Motor neuron (in vitro differentiated cells): ENCODE measurements around the gene ZFP90. TPM values are rescaled to one million over a fixed set of nuclear protein-coding genes. Genes with fewer than 3 reads are reported as not detected.

Source experiments
- ATAC-seq, 8 experiments: fragments of 200-7000 bp; cut with Tn5 transposase; replicated peaks in 6 of 8; 2 replicates each; pipeline ENCODE4 v1.8.0; 2021; ENCODE audit warnings: mild to moderate bottlenecking in 8 of 8, moderate library complexity in 8 of 8
- H3K27ac ChIP-seq, 2 donors: fragments of 250-450 bp; sonication (Bioruptor Pico); 2 replicates each; pipeline ENCODE4 v1.9.0; 2021; ENCODE audit warnings: antibody characterized with exemption in 2 of 2, mild to moderate bottlenecking in 2 of 2, moderate library complexity in 1 of 2
- H3K4me1 ChIP-seq, 2 donors: fragments of 250-450 bp; sonication (Bioruptor Pico); replicated peaks in 1 of 2; 2 replicates each; pipeline ENCODE4 v1.6.1; 2021; ENCODE audit warnings: antibody characterized with exemption in 2 of 2, mild to moderate bottlenecking in 2 of 2, moderate library complexity in 1 of 2
- H3K4me3 ChIP-seq, 5 donors: fragments of 250-450 bp; sonication (Bioruptor Pico); 2 replicates each; pipeline ENCODE4 v1.9.0; 2021; ENCODE audit warnings: antibody characterized with exemption in 5 of 5, mild to moderate bottlenecking in 5 of 5, moderate library complexity in 4 of 5
- WGBS, 10 experiments: fragments of 450-650 bp; shearing (Covaris generic); methylation state at CpG; one replicate each; pipeline ENCODE4 v1.0.0; 2022; 5-methylcytosine and 5-hydroxymethylcytosine counted together
- in situ Hi-C, 9 experiments: fragments of 400-800 bp; cut with MboI; loops; one replicate each; pipeline ENCODE4 v1.15.0; 2021; ENCODE audit warnings: low sequenced_read_pairs in 9 of 9, low pct_unique_long_range_greater_than_20kb in 2 of 9; ENCODE audit not compliant: unreplicated experiment in 9 of 9
- total RNA-seq, 8 experiments: library from RNA; unstranded; fragments of 300-600 nt; gene quantifications; 2 replicates each; pipeline versions ENCODE4 v1.2.3 to v1.2.4, GENCODE V29; 2022

ZFP90 gene
- total RNA-seq, 8 experiments from 2014 or later: 2.2 to 53.2 (median 43.8) TPM

DNA sequence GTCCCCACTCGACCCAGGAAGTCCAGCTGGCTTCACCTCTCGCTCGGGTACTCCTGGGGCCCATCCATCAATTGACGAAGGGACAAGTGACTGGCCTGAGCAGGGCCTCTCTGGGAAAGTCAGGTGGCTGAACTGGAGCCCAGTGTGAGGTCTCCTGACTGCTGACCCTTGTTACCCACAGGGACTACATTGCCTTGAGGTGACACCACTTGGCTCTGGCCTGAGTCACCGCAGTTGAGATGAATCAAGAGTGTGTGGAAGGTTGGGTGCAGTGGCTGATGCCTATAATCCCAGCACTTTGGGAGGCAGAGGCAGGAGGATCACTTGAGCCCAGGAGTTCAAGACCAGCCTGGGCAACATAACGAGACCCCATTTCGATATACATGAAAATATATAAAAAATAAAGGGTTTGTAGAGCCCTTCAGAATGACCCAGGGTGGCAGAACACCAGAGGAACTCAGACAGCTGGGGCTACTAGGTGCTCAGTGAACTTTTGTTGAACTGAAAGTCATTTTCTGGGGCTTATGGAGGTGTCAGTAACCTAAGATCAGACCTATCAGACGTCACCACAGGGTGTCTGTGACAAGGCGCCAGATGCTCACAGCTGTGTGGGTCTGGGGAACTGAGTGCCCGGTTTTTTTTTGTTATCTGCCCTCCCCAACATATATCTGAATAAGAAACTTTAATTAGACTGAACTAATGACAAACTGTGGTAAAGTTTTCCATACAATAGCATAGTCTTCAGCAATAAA is 14.8 kb upstream of the ZFP90 start:
- in situ Hi-C loops: loop anchor here in 2 of 9 experiments (25.0 kb wide), 1 partner anchor 137 kb away; no protein-coding TSS in a partner anchor
- Histone ChIP-seq H3K27ac (no peak overlapping the region), H3K4me3 (no peak overlapping the region), H3K4me1 (peaks cover 0 to 2% of the 10 kb centered on the region in 2 donors)
- 0 to 87% (median 60%) methylated on average over 1 to 10 of the region's 10 CpGs; no CpG with 5 or more reads in 1 of the 10 experiments for WGBS, 10 experiments
- ATAC-seq: no peak

GRCh38 chr16:68526143-68526781 is 12.8 kb upstream of the ZFP90 start:
- in situ Hi-C loops: loop anchor here in 2 of 9 experiments (25.0 kb wide), 1 partner anchor 586 kb away; the partner anchor contains the start of gene HAS3 (in 2 of the 2)
- no peak for ATAC-seq
- WGBS, 10 experiments: 30 to 60% methylated on average over 1 to 2 of the region's 17 CpGs; no CpG with 5 or more reads in 8 of the 10 experiments
- peaks cover 5 to 8% of the 10 kb centered on the region in 2 donors for H3K4me1 ChIP-seq
- H3K4me3 ChIP-seq: no peak overlapping the region
- no peak overlapping the region for H3K27ac ChIP-seq

DNA sequence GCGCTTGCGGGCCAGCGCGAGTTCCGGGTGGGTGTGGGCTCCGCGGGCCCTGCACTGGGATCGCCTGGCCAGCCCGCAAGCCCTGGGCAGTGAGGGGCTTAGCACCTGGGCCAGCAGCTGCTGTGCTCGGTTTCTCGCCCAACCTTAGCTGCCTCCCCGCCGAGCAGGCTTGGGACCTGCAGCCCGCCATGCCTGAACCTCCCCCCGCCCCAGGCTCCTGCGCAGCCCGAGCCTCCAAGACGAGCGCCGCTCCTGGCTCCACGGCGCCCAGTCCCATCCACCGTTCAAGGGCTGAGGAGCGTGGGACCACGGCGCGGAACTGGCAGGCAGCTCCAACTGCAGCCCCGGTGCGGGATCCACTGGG is 12.3 kb upstream of the ZFP90 start:
- H3K4me3 ChIP-seq: no peak overlapping the region
- 83 to 100% methylated on average over 2 of the region's 29 CpGs; no CpG with 5 or more reads in 8 of the 10 experiments for WGBS, 10 experiments
- H3K4me1 ChIP-seq: peaks cover 5 to 8% of the 10 kb centered on the region in 2 donors
- in situ Hi-C loops: loop anchor here in 2 of 9 experiments (25.0 kb wide), 1 partner anchor 586 kb away; the partner anchor contains the start of gene HAS3 (in 2 of the 2)
- no peak for ATAC-seq
- H3K27ac ChIP-seq: no peak overlapping the region

DNA sequence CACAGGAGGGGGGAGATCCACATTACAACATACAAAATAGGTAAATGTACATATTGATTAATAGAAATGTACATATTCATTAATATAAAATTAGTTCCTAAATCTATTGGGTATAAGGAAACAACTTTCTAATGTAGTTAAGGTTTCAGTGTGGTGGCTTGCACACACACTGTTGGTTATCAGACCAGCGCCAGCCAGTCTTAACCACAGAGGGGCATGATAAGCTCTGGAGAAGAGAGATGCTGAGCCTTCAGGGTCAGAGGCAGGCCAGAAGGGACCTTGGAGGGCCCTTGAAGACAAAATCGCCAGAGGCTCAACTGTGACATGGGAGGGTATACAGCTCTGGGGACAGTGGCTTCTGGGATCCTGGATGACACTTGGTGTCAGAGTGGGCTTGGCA is 10.9 kb upstream of the ZFP90 start:
- Histone ChIP-seq H3K4me1 (peaks cover 5 to 8% of the 10 kb centered on the region in 2 donors), H3K27ac (no peak overlapping the region), H3K4me3 (no peak overlapping the region)
- ATAC-seq: peak in 6 of 8 experiments; percentile 4 to 7 (median 5)
- WGBS, 10 experiments: 20 to 83% (median 48%) methylated on average over 1 to 2 of the region's 2 CpGs; no CpG with 5 or more reads in 6 of the 10 experiments
- in situ Hi-C loops: loop anchor here in 2 of 9 experiments (25.0 kb wide), 1 partner anchor 584 kb away; the partner anchor contains the start of gene HAS3 (in 2 of the 2)

DNA sequence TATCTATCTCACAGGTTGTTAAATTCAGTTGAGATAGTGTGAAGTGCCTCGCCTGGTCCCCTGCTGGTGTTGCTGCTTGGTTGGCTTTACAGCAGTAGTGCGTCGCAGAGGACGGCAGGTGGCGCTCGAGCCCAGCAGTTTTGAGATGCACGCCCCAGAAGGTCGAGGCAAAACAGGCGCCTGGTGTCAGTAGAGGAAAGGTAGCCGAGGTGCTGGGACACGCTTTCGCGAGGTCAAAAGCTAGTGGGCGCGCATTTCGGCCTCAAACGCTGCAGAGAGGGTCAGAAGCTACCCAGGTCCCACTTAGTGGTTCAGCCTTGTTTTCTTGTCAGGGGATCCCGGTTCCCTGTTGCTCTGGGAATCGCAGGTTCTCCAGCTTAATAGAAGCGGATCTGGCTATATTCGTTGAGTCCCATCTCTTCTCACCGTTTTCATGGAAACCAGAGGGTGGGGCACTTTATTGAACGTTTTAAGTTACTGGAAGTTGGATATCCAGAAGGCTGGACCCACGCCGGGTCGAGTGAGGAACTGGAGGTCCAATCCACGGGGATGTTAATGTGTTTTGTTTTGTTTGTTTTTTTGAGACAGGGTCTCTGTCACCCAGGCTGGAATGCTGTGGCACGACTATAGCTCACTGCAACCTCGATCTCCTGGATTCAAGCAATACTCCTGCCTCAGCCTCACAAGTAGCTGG is 10.3 kb upstream of the ZFP90 start:
- in situ Hi-C loops: loop anchor here in 2 of 9 experiments (25.0 kb wide), 1 partner anchor 583 kb away; the partner anchor contains the start of gene HAS3 (in 2 of the 2)
- ATAC-seq: peak; percentile 72 to 84 (median 75)
- no peak overlapping the region for H3K27ac ChIP-seq
- peaks cover 5 to 8% of the 10 kb centered on the region in 2 donors for H3K4me1 ChIP-seq
- peak overlapping the region in 2 of 5 donors; percentile 0 to 1 for H3K4me3 ChIP-seq
- WGBS, 10 experiments: 7 to 56% (median 33%) methylated on average over 1 to 21 of the region's 29 CpGs; no CpG with 5 or more reads in 1 of the 10 experiments

- in situ Hi-C loops: loop anchor here in 2 of 9 experiments (25.0 kb wide), 1 partner anchor 583 kb away; the partner anchor contains the start of gene HAS3 (in 2 of the 2)
- peak in 7 of 8 experiments; percentile 5 to 48 (median 38) for ATAC-seq
- Histone ChIP-seq H3K4me3 (peak overlapping the region; percentile 68 to 94 (median 80)), H3K27ac (peak overlapping the region in 1 of 2 donors; percentile 30), H3K4me1 (peaks cover 5 to 8% of the 10 kb centered on the region in 2 donors)
- 2 to 100% (median 41%) methylated on average over 1 to 7 of the region's 13 CpGs; no CpG with 5 or more reads in 2 of the 10 experiments for WGBS, 10 experiments
Observed at GRCh38 chr16:68529608-68529930, 9.5 kb upstream of the ZFP90 start.

DNA sequence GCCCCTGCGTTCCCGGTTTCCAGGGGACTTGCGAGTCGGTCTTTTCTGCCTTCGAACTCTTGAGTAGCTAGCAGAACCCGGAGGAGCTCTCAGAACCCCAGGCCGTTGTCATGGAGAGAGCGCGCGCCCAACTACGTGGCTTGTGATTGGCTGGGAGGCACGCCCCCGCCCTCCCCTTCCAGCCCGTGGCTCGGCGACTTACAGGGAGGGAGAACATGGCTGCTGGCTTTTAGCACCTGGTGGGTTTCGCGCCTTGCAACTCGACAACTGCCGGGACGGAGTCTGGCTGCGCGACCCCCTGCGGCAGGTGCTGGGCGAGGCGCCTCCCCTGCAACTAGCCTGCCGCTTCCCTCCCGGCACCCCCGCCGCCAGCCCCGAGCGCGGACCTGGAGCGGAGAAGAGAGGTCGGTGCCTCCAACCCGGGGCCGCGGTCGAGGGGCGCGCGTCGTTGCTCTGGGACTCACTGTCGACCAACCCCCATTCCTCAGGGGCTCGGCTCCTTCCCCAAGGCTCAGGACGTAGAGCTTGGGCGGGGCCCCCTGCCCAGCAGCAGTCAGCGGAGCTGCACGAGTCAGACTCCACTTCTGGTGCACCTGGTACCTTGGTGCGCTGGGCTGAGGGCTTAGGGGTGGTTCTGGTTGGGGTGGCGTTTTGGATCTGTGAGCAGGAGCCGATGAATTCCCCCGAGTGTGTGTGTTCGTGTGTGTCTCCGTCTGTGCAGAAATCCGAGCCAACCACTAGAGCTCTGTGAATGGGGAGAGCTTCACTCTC is 9.0 kb upstream of the ZFP90 start:
- in situ Hi-C loops: loop anchor here in 2 of 9 experiments (25.0 kb wide), 1 partner anchor 582 kb away; the partner anchor contains the start of gene HAS3 (in 2 of the 2)
- ATAC-seq: peak; percentile 93 to 97 (median 95)
- Histone ChIP-seq H3K27ac (peak overlapping the region in 1 of 2 donors; percentile 30), H3K4me1 (peaks cover 5 to 8% of the 10 kb centered on the region in 2 donors), H3K4me3 (peak overlapping the region; percentile 68 to 94 (median 80))
- WGBS, 10 experiments: 0 to 20% (median 10%) methylated on average over 1 to 7 of the region's 56 CpGs; no CpG with 5 or more reads in 5 of the 10 experiments

DNA sequence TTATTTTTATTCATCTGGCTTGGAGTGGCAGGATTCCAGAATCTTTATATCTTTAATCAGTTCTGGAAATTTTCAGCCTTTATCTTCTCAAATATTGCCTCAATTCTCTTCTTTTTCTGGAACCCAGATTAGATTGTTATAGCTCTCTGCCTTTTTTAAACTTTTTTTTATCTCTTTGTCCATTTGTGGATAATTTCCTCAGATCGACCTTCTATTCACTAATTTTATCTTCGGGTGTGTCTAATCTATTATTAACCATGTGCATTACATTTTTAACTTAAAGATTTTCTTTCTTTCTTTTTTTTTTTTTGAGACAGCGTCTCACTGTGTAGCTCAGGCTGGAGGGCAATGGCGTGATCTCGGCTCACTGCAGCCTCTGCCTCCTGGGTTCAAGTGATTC is 5.2 kb upstream of the ZFP90 start:
- WGBS, 10 experiments: 40 to 100% (median 94%) methylated on average over 1 to 5 of the region's 5 CpGs
- no peak for ATAC-seq
- Histone ChIP-seq H3K27ac (no peak overlapping the region), H3K4me1 (peaks cover 5 to 8% of the 10 kb centered on the region in 2 donors), H3K4me3 (no peak overlapping the region)
- in situ Hi-C loops: loop anchor here in 2 of 9 experiments (25.0 kb wide), 1 partner anchor 578 kb away; the partner anchor contains the start of gene HAS3 (in 2 of the 2)

GRCh38 chr16:68535331-68535730 is 3.8 kb upstream of the ZFP90 start:
- Histone ChIP-seq H3K4me1 (peaks cover 4 to 5% of the 10 kb centered on the region in 2 donors), H3K4me3 (no peak overlapping the region), H3K27ac (no peak overlapping the region)
- in situ Hi-C loops: loop anchor here in 2 of 9 experiments (25.0 kb wide), 1 partner anchor 577 kb away; the partner anchor contains the start of gene HAS3 (in 2 of the 2)
- no peak for ATAC-seq
- 0 to 100% (median 85%) methylated on average over 1 of the region's 1 CpG; no CpG with 5 or more reads in 4 of the 10 experiments for WGBS, 10 experiments

DNA sequence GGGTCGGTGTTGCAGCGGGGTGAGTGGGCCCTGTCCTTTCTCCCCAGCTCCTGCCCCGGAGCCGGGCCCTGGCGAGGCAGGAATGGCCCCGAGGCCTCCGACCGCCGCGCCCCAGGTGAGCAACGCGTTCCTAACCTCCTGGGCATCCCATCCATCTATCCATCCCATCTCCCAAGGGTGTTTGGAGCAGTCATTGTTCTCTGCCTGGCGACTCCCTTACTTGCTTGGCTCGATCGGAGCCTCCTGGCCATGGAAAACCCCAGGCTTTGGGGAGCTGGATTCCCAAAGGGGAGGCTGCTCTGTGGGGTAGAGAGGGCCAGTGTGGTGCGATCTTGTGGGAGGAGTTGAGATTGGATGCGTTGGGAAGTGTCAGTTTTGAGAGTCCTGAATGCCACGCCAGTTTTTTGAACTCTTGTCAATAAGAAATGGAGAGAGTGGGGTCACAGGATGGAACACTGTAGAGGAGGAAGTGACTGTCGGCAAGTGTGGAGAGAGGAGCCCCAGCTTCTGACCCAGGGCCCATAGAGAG is 684 bp downstream of the ZFP90 start:
- ATAC-seq: peak in 4 of 8 experiments; percentile 5 to 32 (median 20)
- in situ Hi-C loops: loop anchor here in 2 of 9 experiments (25.0 kb wide), 1 partner anchor 573 kb away; the partner anchor contains the start of gene HAS3 (in 2 of the 2)
- WGBS, 10 experiments: 0 to 22% (median 2%) methylated on average over 1 to 5 of the region's 19 CpGs; no CpG with 5 or more reads in 2 of the 10 experiments
- H3K27ac ChIP-seq: peak overlapping the region; percentile 88 to 89
- H3K4me3 ChIP-seq: peak overlapping the region; percentile 68 to 96 (median 91)
- H3K4me1 ChIP-seq: no peaks in the 10 kb centered on the region

GRCh38 chr16:68548947-68549346 is 9.9 kb downstream of the ZFP90 start:
- in situ Hi-C loops: loop anchor here in 2 of 9 experiments (25.0 kb wide), 1 partner anchor 563 kb away; the partner anchor contains the start of gene HAS3 (in 2 of the 2)

More at GRCh38 chr16:68548947-68549346, 9.9 kb downstream of the ZFP90 start:
- H3K27ac ChIP-seq: no peak overlapping the region
- no peak for ATAC-seq
- H3K4me1 ChIP-seq: no peaks in the 10 kb centered on the region
- H3K4me3 ChIP-seq: no peak overlapping the region
- 35 to 100% (median 87%) methylated on average over 1 to 4 of the region's 4 CpGs; no CpG with 5 or more reads in 1 of the 10 experiments for WGBS, 10 experiments
